Measurements from ENCODE around the gene GABBR2. TPM values are rescaled to one million over a fixed set of nuclear protein-coding genes. Genes with fewer than 3 reads are reported as not detected.

GABBR2 gene
- total RNA-seq, 1 experiment from 2014 or later, result not detected

- CTCF ChIA-PET, result interaction anchor here (0.6 kb wide), 1 partner anchor 113 kb away, joined by 3 read pairs; no protein-coding TSS in a partner anchor
Measured at GRCh38 chr9:98375138-98375726, 333.5 kb downstream of the GABBR2 start.

GRCh38 chr9:98374385-98375051 is 334.2 kb downstream of the GABBR2 start:
- no peak overlapping the region for H3K27ac ChIP-seq (ENCODE audit: low read depth, low read length, poor library complexity, severe bottlenecking)
- POLR2A ChIA-PET (ENCODE audit: low non-redundant PET), result no interaction called here

More at GRCh38 chr9:98375138-98375726, 333.5 kb downstream of the GABBR2 start:
- no TSS peak for BruUV-seq (replicated peaks)
- TF ChIP-seq CTCF (conservative IDR thresholded peaks at IDR 0.05; ENCODE audit: low read depth, low read length), result no peak
- Histone ChIP-seq H3K4me1 (ENCODE audit: insufficient read depth, low read length, poor library complexity, severe bottlenecking) (no peaks in the 10 kb centered on the region), H3K36me3 (ENCODE audit: insufficient read depth, low read length, poor library complexity, severe bottlenecking) (no peaks in the 10 kb centered on the region), H3K27ac (ENCODE audit: low read depth, low read length, poor library complexity, severe bottlenecking) (no peak overlapping the region), H3K9me3 (ENCODE audit: low read depth, low read length, poor library complexity, severe bottlenecking) (no peaks in the 10 kb centered on the region), H3K27me3 (replicated peaks; ENCODE audit: insufficient read depth, low read depth, low read length, poor library complexity) (peaks cover 4% of the 10 kb centered on the region), H3K4me3 (ENCODE audit: low read depth, low read length, poor library complexity, severe bottlenecking) (no peak overlapping the region)
- no peak for DNase-seq (ENCODE audit: low spot score)
- POLR2A ChIA-PET (ENCODE audit: low non-redundant PET), result no interaction called here
- intact Hi-C loops (cut with micrococcal nuclease; ENCODE audit: unreplicated experiment), result no loop called here

GRCh38 chr9:98373609-98374008 is 335.1 kb downstream of the GABBR2 start:
- intact Hi-C loops (cut with micrococcal nuclease; ENCODE audit: unreplicated experiment), result no loop called here
- no peak for DNase-seq (ENCODE audit: low spot score)

More at GRCh38 chr9:98374385-98375051, 334.2 kb downstream of the GABBR2 start:
- no peak for TF ChIP-seq CTCF (conservative IDR thresholded peaks at IDR 0.05; ENCODE audit: low read depth, low read length)
- no peak for TF ChIP-seq EZH2 (IDR thresholded peaks at IDR 0.05; ENCODE audit: borderline replicate concordance, low read depth, low read length, poor library complexity, severe bottlenecking)
- no peaks in the 10 kb centered on the region for H3K36me3 ChIP-seq (ENCODE audit: insufficient read depth, low read length, poor library complexity, severe bottlenecking)
- H3K4me3 ChIP-seq (ENCODE audit: low read depth, low read length, poor library complexity, severe bottlenecking), result no peak overlapping the region
- BruUV-seq (replicated peaks), result no TSS peak
- no peaks in the 10 kb centered on the region for H3K9me3 ChIP-seq (ENCODE audit: low read depth, low read length, poor library complexity, severe bottlenecking)
- H3K27me3 ChIP-seq (replicated peaks; ENCODE audit: insufficient read depth, low read depth, low read length, poor library complexity), result peaks cover 4% of the 10 kb centered on the region
- DNase-seq (ENCODE audit: low spot score), result no peak
- intact Hi-C loops (cut with micrococcal nuclease; ENCODE audit: unreplicated experiment), result no loop called here
- CTCF ChIA-PET, result no interaction called here
- no peaks in the 10 kb centered on the region for H3K4me1 ChIP-seq (ENCODE audit: insufficient read depth, low read length, poor library complexity, severe bottlenecking)

More at GRCh38 chr9:98373609-98374008, 335.1 kb downstream of the GABBR2 start:
- H3K4me3 ChIP-seq (ENCODE audit: low read depth, low read length, poor library complexity, severe bottlenecking), result no peak overlapping the region
- CTCF ChIA-PET, result no interaction called here
- no TSS peak for BruUV-seq (replicated peaks)
- POLR2A ChIA-PET (ENCODE audit: low non-redundant PET), result no interaction called here
- no peaks in the 10 kb centered on the region for H3K9me3 ChIP-seq (ENCODE audit: low read depth, low read length, poor library complexity, severe bottlenecking)
- no peaks in the 10 kb centered on the region for H3K36me3 ChIP-seq (ENCODE audit: insufficient read depth, low read length, poor library complexity, severe bottlenecking)
- H3K27me3 ChIP-seq (replicated peaks; ENCODE audit: insufficient read depth, low read depth, low read length, poor library complexity), result peaks cover 4% of the 10 kb centered on the region
- no peaks in the 10 kb centered on the region for H3K4me1 ChIP-seq (ENCODE audit: insufficient read depth, low read length, poor library complexity, severe bottlenecking)
- TF ChIP-seq CTCF (conservative IDR thresholded peaks at IDR 0.05; ENCODE audit: low read depth, low read length) (no peak), EZH2 (IDR thresholded peaks at IDR 0.05; ENCODE audit: borderline replicate concordance, low read depth, low read length, poor library complexity, severe bottlenecking) (no peak)
- H3K27ac ChIP-seq (ENCODE audit: low read depth, low read length, poor library complexity, severe bottlenecking), result no peak overlapping the region

All from A673 (cell line).